PC-9 (cell line): ENCODE measurements around the gene LGI4.

Experiments
- CTCF ChIP-seq: fragments of 200-600 bp; sonication (generic); conservative IDR thresholded peaks from 2 replicates; pipeline ENCODE4 v1.6.1; 2017; ENCODE audit warnings: mixed run types, antibody characterized with exemption, mild to moderate bottlenecking, moderate library complexity
- EZH2 ChIP-seq: fragments of 200-600 bp; sonication (generic); IDR thresholded peaks from 2 replicates; pipeline ENCODE4 v1.8.0; 2017; ENCODE audit warnings: antibody characterized with exemption, low read depth

GRCh38 chr19:35178701-35179100, 43.8 kb upstream of the LGI4 start:
- TF ChIP-seq CTCF (no peak), EZH2 (no peak)
